ENCODE results near the gene DDX27. TPM values are rescaled to one million over a fixed set of nuclear protein-coding genes. Genes with fewer than 3 reads are reported as not detected.

DDX27 gene
- total and polyA plus RNA-seq, 2 of the 8 experiments (the other 6 are each of a cell fraction or from before 2014, with no cell fraction given): 42.7 to 51.0 TPM

- TF ChIP-seq CHD7 (IDR thresholded peaks at IDR 0.05; ENCODE audit: insufficient replicate concordance, low read length): no peak
- no peak for TF ChIP-seq MAX (IDR thresholded peaks at IDR 0.05)
- TF ChIP-seq RFX5 (IDR thresholded peaks at IDR 0.05; ENCODE audit: borderline replicate concordance, low read depth, low read length): no peak
- no peak for TF ChIP-seq SIX5 (IDR thresholded peaks at IDR 0.05; ENCODE audit: low read depth, low read length)
- TF ChIP-seq CTCF (IDR thresholded peaks at IDR 0.05; ENCODE audit: control extremely low read depth in 1 of 3, insufficient read depth in 1 of 3, low read depth in 1 of 3, low read length in 3 of 3): no peak
- no peak for TF ChIP-seq EZH2 (IDR thresholded peaks at IDR 0.05; ENCODE audit: low read depth, low read length, severe bottlenecking)
Measured at GRCh38 chr20:49214571-49214970, 4.6 kb upstream of the DDX27 start (continued).

Measured in H1 (cell line).